ENCODE data around the gene TSPO.

DNA sequence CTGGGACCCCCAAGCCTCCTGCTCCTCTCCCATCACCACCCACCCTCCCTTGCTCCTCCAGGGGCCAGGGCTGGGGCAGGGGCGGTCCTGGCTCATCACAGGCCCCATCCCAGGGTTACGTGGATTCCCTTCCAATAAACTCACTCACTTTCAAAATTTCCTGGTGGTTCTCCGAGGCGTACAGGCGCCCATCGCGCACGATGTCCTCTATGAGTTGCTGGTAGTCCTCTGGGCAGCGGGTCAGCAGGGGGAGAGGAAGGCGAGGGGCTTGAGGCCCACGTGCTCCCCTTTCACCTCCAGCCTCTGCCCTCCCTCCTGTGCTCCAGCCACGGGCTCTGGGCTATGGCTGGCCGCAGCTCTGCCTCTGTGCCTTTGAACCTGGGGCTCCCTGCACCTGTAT, 56.0 kb downstream of the TSPO start:
- TF ChIP-seq, protein P1, sequence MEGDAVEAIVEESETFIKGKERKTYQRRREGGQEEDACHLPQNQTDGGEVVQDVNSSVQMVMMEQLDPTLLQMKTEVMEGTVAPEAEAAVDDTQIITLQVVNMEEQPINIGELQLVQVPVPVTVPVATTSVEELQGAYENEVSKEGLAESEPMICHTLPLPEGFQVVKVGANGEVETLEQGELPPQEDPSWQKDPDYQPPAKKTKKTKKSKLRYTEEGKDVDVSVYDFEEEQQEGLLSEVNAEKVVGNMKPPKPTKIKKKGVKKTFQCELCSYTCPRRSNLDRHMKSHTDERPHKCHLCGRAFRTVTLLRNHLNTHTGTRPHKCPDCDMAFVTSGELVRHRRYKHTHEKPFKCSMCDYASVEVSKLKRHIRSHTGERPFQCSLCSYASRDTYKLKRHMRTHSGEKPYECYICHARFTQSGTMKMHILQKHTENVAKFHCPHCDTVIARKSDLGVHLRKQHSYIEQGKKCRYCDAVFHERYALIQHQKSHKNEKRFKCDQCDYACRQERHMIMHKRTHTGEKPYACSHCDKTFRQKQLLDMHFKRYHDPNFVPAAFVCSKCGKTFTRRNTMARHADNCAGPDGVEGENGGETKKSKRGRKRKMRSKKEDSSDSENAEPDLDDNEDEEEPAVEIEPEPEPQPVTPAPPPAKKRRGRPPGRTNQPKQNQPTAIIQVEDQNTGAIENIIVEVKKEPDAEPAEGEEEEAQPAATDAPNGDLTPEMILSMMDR (optimal IDR thresholded peaks at IDR 0.05 in 1 of 3, IDR thresholded peaks at IDR 0.05 in 1 of 3, conservative IDR thresholded peaks at IDR 0.05 in 1 of 3; ENCODE audit: extremely low read depth in 1 of 3, insufficient read depth in 2 of 3, low read length in 3 of 3) = no peak
- no peak for TF ChIP-seq EZH2 (IDR thresholded peaks at IDR 0.05; ENCODE audit: low read length)
